Panc1 (cell line): ENCODE data around the gene MRPL55. TPM values are rescaled to one million over a fixed set of nuclear protein-coding genes. Genes with fewer than 3 reads are reported as not detected.
A peak's percentile ranks its signal among the peaks of the same experiment; 100 is the strongest.

Experiments used
- ATAC-seq: fragments of 200-7000 bp; cut with Tn5 transposase; 2 replicates; pipeline ENCODE4 v1.9.1; 2020; ENCODE audit warnings: mild to moderate bottlenecking, moderate library complexity
- BruUV-seq: library from RNA; stranded (reverse); fragments of 400-500 nt; replicated peaks from 2 replicates; lab custom pipeline; 2021; lab: Mats Ljungman, UMichigan
- CTCF ChIA-PET: fragments of 300-600 bp; sonication (Branson Sonifier 250); formaldehyde crosslinking; loops from one replicate; lab custom pipeline; 2022; ENCODE audit warnings: antibody characterized with exemption; lab: Charles Lee
- POLR2A ChIA-PET: fragments of 300-600 bp; sonication (Branson Sonifier 250); formaldehyde crosslinking; loops from one replicate; lab custom pipeline; 2022; ENCODE audit warnings: antibody characterized with exemption; lab: Charles Lee
- DNase-seq: peaks from one replicate; pipeline ENCODE4 v3.0.0-alpha.2; 2010; ENCODE audit warnings: low read depth, low spot score
- H3K27ac ChIP-seq: 2 replicates; pipeline ENCODE4 v1.5.1; 2011; ENCODE audit warnings: mild to moderate bottlenecking, low read length, inconsistent platforms
- H3K27me3 ChIP-seq: fragments of 200-500 bp; sonication (Bioruptor generic); 2 replicates; pipeline ENCODE4 v1.6.0; 2014; ENCODE audit warnings: low read length, inconsistent platforms; ENCODE audit not compliant: control insufficient read depth, insufficient read depth
- H3K36me3 ChIP-seq: fragments of 200-500 bp; sonication (Bioruptor generic); 2 replicates; pipeline ENCODE4 v1.5.1; 2014; ENCODE audit warnings: inconsistent platforms, mild to moderate bottlenecking, low read length, moderate library complexity; ENCODE audit not compliant: control insufficient read depth, insufficient read depth
- H3K4me1 ChIP-seq: 2 replicates; pipeline ENCODE4 v1.5.1; 2011; ENCODE audit warnings: inconsistent platforms, mild to moderate bottlenecking, low read length, moderate library complexity; ENCODE audit not compliant: control insufficient read depth, insufficient read depth
- H3K4me3 ChIP-seq, 2 experiments: 2 replicates each; pipeline ENCODE4 v1.5.1; 2011 to 2012; ENCODE audit warnings: low read depth in 2 of 2, low read length in 2 of 2, mild to moderate bottlenecking in 2 of 2, inconsistent platforms in 1 of 2, moderate library complexity in 1 of 2
- H3K9me3 ChIP-seq: fragments of 200-500 bp; sonication (Bioruptor generic); 2 replicates; pipeline ENCODE4 v1.5.1; 2014; ENCODE audit warnings: low read depth, mild to moderate bottlenecking, inconsistent platforms, low read length, moderate library complexity; ENCODE audit not compliant: control insufficient read depth, insufficient read depth
- CTCF ChIP-seq: fragments of 450-650 bp; IDR thresholded peaks from 2 replicates; pipeline ENCODE4 v1.5.1; 2017; ENCODE audit warnings: mild to moderate bottlenecking
- POLR2AphosphoS5 ChIP-seq: IDR thresholded peaks from 2 replicates; pipeline ENCODE4 v1.6.1; 2012; ENCODE audit warnings: mild to moderate bottlenecking, low read depth, low read length, moderate library complexity
- REST ChIP-seq, 2 experiments: IDR thresholded peaks; 2 replicates each; pipeline ENCODE4 v1.6.1; 2011 to 2012; ENCODE audit warnings: low read depth in 2 of 2, control low read depth in 1 of 2, low read length in 1 of 2, mild to moderate bottlenecking in 1 of 2, moderate library complexity in 1 of 2; ENCODE audit not compliant: insufficient read depth in 1 of 2
- SIN3A ChIP-seq: IDR thresholded peaks from 2 replicates; pipeline ENCODE4 v1.6.1; 2012; ENCODE audit warnings: low read depth, mild to moderate bottlenecking, low read length, moderate library complexity, borderline replicate concordance; ENCODE audit not compliant: insufficient read depth
- TCF7L2 ChIP-seq: IDR thresholded peaks from 2 replicates; pipeline ENCODE4 v1.6.1; 2011; ENCODE audit warnings: mild to moderate bottlenecking, low read depth, low read length, inconsistent platforms
- in situ Hi-C: cut with HindIII; loops from 2 replicates; pipeline ENCODE4 v1.10.0; 2016; ENCODE audit warnings: low sequenced_read_pairs, low pct_unique_long_range_greater_than_20kb
- intact Hi-C: fragments of 100-400 bp; cut with micrococcal nuclease; formaldehyde crosslinking; loops from one replicate; pipeline ENCODE4 v1.10.0; 2022; ENCODE audit not compliant: unreplicated experiment
- total RNA-seq: library from RNA; stranded (reverse); gene quantifications from one replicate; pipeline ENCODE4 v1.2.1, GENCODE V29; 2021; ENCODE audit not compliant: unreplicated experiment

Gene MRPL55
- total RNA-seq, 1 experiment from 2014 or later, result 53.0 TPM

- Histone ChIP-seq H3K4me1 (peaks cover 60% of the 10 kb centered on the region), H3K36me3 (no peaks in the 10 kb centered on the region), H3K27ac (no peak overlapping the region), H3K27me3 (no peaks in the 10 kb centered on the region), H3K9me3 (peaks cover 3% of the 10 kb centered on the region; the same call in 1 of the 2 replicates), H3K4me3 (no peak overlapping the region)
- no peak for ATAC-seq
- no peak for TF ChIP-seq REST (IDR thresholded peaks at IDR 0.05; ENCODE audit: insufficient read depth in 1 of 2, low read depth in 2 of 2, low read length in 1 of 2)
- TF ChIP-seq CTCF, result no peak
- TF ChIP-seq TCF7L2, result no peak
- POLR2A ChIA-PET, result no interaction called here
- no TSS peak for BruUV-seq
- CTCF ChIA-PET, result interaction anchor here (0.6 kb wide), 1 partner anchor 812 kb away, joined by 3 read pairs; no protein-coding TSS in a partner anchor
- no peak for DNase-seq
- intact Hi-C loops (no loop called here), in situ Hi-C loops (no loop called here)
Measured at GRCh38 chr1:228089519-228090380, 19.3 kb downstream of the MRPL55 start.

- ATAC-seq, result no peak
- in situ Hi-C loops (no loop called here), intact Hi-C loops (no loop called here)
- H3K4me3 ChIP-seq, result no peak overlapping the region
- no TSS peak for BruUV-seq
- H3K27ac ChIP-seq, result peak overlapping the region; percentile 25; the same call in 1 of the 2 replicates
- peaks cover 3% of the 10 kb centered on the region; the same call in 1 of the 2 replicates for H3K36me3 ChIP-seq
- peaks cover 68% of the 10 kb centered on the region for H3K4me1 ChIP-seq
- POLR2A ChIA-PET, result no interaction called here
- no peaks in the 10 kb centered on the region for H3K9me3 ChIP-seq
- no peaks in the 10 kb centered on the region for H3K27me3 ChIP-seq
- no peak for TF ChIP-seq CTCF
- no peak for TF ChIP-seq POLR2AphosphoS5
- TF ChIP-seq TCF7L2, result no peak
- TF ChIP-seq REST (IDR thresholded peaks at IDR 0.05; ENCODE audit: insufficient read depth in 1 of 2, low read depth in 2 of 2, low read length in 1 of 2), result no peak
- TF ChIP-seq SIN3A, result no peak
- CTCF ChIA-PET, result no interaction called here
- DNase-seq, result no peak
Measured at GRCh38 chr1:228088586-228089498, 20.3 kb downstream of the MRPL55 start.
